ENCODE measurements around the gene POLR2M.
A peak's percentile ranks its signal among the peaks of the same experiment; 100 is the strongest.

Gene POLR2M

DNA sequence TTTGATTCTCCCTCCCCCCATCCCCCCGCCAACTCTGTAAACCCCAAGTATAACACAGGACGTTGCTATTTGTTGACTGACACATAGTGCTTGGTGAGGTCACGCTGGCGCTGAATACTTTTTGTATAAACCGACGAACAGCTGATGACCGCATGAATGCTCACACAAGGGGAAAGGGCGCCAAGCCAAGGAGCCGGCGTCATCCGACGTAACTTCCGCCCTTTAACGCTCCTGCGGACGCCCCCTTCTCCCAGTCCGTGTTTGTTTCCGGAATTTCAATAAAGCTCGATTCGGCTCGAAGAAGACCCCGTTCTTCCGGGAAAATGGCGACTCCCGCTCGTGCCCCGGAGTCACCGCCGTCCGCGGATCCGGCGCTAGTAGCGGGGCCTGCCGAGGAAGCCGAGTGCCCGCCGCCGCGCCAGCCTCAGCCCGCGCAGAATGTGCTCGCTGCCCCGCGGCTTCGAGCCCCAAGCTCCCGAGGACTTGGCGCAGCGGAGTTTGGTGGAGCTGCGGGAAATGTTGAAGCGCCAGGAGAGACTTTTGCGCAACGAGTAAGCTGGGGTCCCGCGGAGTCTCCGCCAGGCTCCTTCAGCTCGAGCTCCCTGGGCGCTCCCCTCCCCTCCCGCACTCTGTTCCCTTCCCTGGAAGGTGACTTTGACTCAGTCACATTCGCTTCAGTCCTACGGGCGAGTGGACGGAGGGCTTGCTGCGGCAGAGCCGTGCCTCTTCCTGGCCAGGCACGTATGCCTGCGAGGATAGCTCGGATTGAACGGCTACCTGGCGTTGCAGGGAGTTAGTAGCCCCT lies at the start of gene POLR2M:
Gene POLR2M (plus strand): TSS at position 310 of the 805 bp plus-strand sequence. CDS start 129 bp downstream, at position 439.
- DNase-seq (ENCODE audit: low spot score), result peak; percentile 94

DNA sequence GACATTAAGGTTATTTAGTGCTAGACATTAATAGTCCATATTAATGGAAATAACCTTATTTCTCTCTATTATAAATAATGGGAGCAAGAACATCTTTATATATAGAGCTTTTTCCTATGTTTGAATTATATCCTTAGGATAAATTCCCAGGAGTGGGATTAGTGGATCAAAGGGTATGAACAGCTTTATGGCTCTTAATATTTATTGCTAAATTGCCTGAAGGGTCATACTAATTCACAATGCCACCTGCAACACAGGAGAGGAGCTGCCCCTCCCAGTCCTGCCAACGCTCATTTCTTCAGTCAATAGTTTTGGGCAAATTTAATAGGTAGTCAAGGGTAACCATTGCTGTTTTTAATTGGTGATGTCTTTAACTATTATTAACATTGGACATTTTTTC lies 48.9 kb upstream of the POLR2M start:
- DNase-seq (ENCODE audit: low spot score), result no peak

DNA sequence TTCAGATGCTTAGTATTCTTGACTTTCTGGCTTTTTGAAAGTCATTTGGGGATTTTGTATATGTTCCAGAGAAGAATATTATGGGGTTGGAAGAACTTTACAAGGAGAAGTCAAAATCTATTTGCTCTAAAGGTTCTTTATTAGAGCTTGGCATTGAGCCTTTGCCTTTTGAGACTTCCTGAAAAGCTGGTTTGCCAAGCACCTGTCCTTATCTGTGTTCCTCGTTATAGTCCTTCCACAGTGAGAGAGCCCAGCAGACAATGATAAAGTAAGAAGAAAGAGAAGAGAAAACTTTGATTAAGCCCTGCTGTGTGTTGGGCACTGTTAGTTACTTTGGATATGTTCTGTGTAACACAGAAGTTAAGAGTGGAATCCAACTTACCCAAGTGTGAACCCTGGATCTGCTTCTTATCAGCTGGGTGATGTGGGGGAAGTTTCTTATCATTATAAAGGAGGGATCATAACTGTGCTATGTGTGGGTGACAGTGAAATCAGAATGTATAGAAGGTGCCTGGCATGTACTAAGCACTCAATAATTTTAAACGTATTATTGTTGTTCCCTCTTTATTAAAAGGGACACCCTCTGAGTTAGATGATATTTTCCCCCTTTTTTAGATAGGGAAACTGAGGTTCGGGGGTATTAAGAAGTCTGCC lies 44.3 kb upstream of the POLR2M start:
- no peak for DNase-seq (ENCODE audit: low spot score)

DNA sequence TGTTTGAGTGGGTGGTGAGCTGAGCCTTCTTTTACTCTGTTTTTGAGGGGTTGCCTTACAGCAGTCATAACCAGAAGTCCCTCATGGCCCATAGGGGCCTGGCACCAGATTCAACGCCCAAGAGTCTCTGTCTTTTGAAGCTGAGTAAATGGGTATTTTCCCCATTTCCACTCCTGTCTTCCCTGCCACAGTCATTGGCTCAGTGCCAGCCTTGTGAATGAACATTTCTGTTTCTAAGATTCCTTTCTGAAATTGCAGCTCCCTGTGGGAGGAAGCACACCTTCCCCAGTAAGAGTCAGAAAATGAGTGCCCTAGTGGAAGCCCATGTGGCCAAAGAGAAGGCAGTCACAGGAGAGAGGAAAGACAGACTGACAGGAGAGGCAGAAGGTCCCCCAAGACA lies 43.7 kb upstream of the POLR2M start:
- no peak for DNase-seq (ENCODE audit: low spot score)

DNA sequence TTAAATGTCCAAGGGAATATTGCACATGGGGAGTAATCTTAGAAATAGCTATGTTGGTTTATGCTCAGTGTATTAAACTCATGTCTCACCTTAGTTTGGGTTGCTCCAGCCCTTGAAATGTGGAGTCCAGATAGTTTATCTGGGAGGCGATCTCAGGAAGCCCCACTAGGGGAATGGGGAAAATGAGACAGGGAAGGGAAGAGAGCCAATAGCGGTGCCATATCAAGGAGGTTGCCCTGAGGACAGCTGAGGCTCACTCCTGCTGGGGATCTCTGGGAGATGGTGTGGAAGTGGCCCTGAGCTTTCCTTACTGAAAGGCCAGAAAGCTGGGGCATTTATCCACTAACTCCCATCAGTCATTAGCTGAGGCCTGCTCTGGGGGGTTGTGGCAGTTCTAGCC lies 43.3 kb upstream of the POLR2M start:
- no peak for DNase-seq (ENCODE audit: low spot score)

DNA sequence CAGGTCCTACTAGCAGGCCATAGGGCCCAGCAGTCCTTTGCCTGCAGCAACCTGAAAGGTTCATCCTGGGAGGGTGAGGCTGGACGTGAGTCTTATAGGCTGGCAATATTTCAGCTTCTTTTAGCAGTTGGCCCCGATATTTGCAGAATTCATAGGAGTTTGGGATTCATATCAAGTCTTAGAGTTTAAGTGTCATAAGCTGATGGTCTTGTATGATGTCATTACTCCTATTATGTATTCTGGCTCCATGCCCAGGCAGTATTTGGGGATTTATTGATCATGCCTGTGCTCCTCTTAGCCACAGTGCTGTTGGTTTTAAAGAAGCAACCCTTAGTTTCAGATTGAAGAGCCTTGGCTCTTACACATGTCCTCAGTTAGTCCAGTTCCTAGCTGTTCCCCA lies 41.3 kb upstream of the POLR2M start:
- no peak for DNase-seq (ENCODE audit: low spot score)

DNA sequence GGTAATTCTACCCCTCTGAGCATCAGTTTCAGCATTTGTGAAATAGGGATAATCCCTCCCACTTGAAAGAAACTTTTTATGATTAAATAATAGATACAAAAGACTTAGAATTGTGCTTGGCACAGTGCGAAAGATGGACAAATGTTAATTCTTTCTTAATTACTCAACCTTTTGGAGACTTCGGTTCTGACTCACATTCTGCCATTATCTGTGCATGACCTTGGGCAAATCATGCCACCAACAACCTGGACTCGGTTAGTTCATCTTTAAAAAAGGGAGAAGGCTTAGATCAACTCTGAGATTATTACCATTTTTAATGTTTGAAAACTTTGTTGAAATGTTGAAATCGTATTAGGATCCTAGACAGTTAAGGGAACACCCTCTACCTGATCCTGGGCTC lies 40.6 kb upstream of the POLR2M start:
- DNase-seq (ENCODE audit: low spot score), result no peak

DNA sequence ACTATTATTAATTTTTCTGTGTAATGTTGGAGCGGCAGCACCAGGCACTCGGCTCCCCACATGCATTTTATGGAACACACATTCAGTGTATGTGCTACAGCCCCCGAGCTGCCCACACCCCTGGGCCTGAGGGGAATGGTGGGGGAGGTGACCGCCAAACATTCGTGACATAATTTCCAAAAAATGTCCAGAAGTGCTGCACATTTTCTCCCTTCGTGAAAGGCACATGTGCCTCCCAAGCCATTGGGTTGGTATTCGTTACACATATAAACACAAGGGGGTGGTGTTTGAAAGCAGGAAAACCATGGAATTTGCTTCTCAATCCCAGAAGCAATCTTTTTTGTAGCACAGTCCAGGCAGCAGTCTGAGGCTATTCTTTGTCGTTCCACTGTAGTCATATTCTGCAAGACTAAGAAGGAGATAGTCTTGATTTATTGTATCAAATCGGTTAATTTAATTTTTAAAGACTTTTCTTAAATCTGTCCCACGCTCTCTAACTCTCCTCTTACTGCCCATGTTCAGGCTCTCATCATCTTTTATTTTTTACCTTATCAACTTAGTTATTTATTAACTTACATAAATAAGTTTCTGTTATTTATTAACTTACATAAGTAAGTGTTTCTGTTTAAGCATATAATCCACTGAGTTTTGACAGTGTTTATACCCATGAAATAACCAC lies 39.2 kb upstream of the POLR2M start:
- DNase-seq (ENCODE audit: low spot score), result peak; percentile 80

DNA sequence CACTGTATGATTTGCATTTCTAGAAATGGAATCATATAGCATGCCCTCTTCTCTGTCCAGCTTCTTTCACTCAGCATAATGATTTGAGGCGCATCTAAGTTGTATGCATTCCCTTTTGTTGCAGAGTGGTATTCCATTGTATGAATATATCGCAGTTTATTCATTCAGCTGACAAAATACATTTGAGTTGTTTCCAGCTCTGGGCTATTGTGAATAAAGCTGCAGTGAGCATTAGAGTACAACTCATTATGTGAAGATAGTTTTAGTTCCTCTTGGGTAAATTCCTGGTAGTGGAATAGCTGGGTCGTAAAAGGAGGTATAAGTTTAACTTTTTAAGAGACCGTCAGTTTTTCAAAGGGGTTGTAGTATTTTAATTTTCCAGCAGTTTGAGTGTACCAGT lies 38.5 kb upstream of the POLR2M start:
- DNase-seq (ENCODE audit: low spot score), result no peak

DNA sequence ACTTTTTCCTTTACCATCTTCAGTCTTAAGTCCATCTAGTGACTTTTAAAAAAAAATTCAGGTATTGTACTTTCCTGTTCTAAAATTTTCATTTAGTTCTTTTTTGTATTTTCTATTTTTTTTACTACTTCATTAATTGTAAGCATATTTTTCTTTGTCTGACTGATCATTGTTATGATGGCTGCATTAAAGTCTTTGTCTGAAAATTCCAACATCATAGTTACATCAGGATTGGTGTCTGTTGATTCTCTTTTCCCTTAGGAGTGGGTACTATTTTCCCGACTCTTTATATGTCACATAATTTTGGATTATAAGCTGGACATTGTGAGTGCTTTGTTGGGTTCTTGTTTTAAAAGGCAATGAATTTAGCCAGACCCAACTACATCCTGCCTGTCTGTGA lies 34.9 kb upstream of the POLR2M start:
- no peak for DNase-seq (ENCODE audit: low spot score)

DNA sequence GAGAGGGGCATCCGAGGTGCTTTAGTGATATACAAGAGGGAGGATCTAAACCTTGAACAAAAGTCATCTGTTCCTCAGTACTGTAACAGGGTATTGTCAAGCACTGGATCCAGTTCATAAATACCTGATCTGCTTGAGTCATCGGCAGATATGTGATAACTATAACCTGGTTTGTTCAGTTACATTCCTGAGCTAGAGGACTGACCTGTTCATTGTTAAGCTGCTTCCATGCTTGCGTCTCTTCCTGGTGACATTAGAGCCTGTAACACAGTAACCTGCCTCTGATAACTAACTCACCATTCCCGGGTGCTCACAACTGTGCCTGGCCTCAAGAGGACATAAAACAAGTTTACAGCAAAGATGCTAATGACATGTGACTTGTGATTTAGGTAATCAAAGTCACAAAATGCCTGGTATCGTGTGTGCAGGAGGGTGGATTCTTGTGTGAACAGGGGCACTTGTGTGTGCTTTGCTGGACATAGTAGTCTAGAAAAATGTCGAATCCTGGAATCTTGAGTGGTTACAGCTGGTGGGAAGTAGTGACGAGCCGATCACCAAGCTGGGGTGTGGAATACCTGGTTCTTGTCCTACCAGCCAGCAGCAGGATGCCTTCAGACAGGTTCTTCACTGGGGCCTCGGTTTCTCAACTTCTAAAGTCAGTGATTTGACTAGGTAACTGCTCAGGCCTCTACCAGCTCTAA lies 30.9 kb upstream of the POLR2M start:
- no peak for DNase-seq (ENCODE audit: low spot score)

DNA sequence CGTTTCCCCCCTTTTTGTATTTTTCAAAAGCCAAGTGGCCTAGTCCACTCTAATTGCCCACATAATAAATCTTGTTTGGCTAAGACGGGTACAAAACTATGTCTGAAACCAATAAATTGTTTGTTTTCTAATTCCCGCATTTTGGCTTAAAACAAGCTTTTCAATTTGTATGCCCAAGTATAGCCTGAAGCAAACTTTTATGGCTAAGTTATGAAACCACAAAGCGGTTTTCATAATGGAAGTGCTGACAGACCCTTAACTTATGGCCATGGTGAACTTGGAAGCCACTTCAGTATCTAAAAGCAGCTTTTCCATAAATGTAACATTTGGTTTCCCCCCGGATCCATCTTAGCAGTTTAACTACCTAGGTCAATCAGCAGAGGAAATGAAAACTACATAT lies 29.9 kb upstream of the POLR2M start:
- DNase-seq (ENCODE audit: low spot score), result no peak

DNA sequence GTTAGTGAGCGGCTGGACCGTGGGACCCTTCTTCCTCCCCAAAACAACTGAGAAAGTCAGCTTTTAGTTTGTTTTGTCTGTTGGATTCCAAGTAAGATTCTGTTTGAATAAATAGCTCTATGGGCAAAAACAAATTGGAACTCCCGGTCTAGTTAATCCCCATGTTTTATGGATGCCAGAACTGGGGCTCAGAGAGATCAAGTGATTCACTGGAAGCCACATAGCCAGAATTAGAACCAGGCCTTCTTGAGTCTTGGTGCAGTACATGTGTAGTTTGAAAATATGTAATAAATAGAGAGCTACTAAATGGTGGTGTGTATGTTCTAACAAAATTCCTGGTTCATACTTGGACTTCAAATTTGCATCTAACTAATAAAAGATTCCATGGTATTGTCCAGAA lies 29.3 kb upstream of the POLR2M start:
- no peak for DNase-seq (ENCODE audit: low spot score)

DNA sequence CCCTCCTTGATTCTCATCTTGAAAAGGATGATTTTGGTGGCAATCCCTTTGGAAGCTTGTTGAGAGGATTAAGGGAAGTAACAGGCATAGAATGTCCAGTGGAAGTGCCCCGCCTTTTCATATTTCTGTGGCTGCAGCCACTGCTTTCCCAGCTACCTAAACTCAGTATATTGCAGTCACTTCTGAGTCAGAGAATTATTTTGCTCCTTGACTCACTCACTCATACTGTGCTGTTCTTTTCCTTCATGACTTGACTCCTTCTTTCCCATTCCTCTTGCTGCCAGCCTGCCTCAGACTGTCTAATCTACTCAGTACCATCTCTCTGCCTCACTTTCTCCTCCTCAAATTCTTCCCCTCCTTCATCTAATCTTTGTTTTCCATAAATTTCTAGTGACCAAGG lies 26.5 kb upstream of the POLR2M start:
- peak; percentile 76 for DNase-seq (ENCODE audit: low spot score)

DNA sequence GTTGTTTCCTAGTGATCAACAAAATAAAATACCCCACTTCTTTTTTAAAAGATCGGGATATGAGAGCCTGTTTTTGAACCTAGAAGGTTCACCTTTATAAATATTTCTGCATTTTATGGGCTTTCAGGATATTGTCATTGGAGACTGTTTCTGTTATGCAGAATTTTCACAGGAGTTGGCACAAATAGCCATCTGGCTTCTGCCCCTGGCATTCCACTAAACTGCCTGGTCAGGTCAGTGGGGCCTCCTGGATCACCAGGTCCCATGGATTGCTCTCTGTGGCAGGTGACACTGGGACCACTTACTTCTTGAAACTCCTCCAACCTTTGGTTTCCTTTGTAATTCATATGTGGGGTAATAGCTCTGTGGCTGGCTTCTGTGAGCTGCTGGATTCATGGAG lies 25.5 kb upstream of the POLR2M start:
- no peak for DNase-seq (ENCODE audit: low spot score)

DNA sequence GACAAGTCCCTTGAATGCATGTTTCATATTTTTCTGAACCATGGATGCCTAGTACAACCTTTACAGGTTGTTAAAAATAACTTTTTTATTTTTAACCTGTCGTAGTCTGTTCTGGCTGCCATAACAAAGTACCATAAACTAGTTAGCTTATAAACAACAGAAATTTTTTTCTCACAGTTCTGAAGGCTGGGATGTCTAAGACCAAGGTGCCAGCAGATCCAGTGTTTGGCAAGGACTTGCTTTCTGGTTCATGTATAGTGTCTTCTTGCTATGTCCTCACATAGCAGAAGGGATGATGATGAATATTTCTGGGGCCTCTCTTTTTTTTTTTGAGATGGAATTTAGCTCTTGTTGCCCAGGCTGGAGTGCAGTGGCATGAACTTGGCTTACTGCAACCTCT lies 23.0 kb upstream of the POLR2M start:
- no peak for DNase-seq (ENCODE audit: low spot score)

DNA sequence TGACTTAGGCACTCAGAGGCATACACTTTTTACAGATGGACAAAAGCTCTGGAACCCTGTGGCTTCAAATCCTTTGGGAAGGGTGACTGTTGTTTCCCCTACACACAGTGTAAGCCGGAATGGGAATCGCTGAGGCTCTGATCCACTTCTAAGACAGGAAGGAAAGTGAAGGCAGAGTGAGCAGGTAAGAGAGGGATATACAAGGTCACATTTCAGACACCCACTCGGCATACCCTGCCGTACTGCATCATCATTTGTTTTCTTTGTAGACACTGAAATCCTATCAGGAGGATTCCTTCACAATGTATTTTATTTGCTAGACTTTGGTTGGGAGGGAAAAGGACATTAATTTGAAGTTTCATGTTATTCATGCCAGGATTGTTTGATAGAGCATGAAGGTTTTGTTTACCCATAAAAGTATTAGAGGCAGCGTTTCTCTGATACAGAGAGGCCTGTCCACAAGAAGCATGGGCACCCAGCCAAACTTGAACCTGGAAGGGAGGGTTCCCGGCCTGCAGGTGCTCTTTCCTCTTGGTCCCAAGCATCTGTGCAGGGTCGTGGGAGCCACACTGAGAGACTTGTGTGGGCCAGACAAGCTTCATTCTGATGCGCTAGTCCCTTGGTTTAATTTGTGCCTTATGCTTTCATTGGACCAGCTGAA lies 21.9 kb upstream of the POLR2M start:
- no peak for DNase-seq (ENCODE audit: low spot score)

DNA sequence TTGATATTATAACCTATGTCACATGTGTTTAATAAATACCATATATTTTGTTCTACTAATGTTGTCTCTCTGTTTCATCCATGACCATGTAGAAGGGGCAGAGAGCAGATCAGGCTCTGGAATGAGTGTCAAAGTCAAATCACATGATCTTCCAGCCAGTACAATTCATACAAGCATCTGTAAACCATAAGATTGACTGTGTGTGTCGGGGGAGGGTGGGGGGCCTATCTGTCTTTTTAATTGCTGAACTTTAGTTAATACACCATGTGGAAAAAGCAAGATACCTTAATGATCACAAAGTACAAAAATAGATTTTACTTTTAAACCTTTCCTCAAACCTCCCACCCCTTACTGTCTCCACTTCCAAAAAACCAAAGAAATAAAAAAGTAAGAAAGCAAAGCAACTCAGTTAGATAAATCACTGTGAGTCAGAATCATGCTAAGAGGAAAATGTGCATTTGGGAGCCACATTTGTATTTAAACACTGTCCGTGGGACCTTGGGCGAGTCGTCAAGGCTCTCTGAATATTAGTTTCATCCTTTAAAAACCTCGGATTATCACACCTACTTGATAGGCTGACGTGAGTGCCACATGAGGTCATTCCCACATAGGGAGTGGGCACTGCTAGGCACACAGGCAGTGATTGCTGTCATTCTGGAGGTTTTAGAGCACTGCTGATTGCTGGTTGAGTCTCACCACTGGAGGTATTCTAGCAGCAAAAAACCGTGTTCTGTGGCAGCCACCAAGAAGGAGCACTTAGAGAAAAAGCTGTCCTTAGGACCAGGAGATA lies 21.0 kb upstream of the POLR2M start:
- no peak for DNase-seq (ENCODE audit: low spot score)

DNA sequence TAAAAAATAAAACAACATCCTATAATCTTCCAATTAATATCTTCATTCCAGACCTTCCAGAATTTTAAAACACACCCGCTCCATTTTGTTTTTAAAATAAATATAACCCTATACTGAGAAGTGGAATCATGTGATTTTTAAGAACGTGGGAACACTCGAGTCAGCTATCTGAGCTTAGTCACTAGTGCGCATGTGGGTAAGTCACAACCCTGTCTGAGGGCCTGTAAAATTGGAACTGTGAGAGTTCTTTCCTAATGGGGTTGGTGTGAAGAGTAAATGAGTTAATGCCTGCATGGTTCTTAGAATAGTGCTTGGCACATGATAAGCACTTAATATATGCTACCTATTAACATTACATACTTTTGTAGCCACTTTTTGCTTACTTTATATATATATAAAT lies 19.9 kb upstream of the POLR2M start:
- no peak for DNase-seq (ENCODE audit: low spot score)

DNA sequence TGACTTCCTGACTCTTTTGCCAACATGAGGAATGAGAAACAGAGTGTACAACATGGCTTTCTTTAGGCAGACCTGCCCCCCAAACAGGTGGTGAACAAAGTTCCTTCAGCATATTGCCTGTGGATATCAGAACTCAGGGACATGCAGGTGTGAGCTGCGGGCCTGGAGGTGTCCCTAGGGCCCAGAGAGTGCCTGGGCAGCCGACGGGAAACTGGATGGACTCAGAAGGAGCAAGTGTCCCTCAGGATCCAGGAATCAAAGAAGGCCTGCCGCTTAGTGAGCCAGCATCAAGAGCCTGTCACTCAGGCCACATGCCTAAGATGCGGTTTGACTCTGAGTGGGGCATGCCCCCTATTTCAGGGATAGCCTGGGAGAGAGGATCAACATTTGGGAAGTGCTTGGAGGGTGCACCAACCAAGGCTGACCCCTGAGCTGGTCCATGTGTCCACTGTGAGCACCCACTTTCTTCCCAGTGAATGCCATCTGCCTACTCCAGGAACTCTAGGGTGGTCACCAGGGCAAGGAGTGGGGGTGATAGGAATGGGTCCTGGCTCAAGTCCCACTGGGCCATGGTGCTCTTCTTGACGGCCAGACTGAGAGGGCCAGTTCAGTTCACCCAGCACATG lies 16.1 kb upstream of the POLR2M start:
- no peak for DNase-seq (ENCODE audit: low spot score)

DNA sequence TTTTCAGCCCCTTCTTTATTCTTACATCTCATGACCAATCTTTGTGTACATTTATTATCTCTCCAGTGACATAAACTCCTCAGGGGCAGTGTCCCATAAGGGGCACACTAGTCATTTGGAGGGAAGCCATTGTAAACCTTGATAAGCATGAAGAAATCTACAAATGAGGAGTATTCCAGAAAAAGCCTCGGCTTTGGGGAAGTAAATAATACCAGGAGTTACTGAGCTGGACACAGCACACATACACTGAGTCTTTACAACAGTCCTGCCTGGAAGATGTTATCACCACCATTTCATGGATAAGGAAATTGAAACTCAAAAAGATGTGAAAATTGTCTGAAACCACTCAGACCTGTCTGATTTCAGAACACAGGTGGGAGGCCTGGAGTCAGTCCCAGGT lies 15.4 kb upstream of the POLR2M start:
- DNase-seq (ENCODE audit: low spot score), result no peak
